GM12875 (cell line): Measurements from ENCODE around the gene USP3.

Experiments
- H3K4me3 ChIP-seq: one replicate; pipeline ENCODE4 v1.5.1; 2011; ENCODE audit warnings: low read depth, low read length, control low read depth
- TF ChIP-seq, protein P1 (sequence below): IDR thresholded peaks from 2 replicates; pipeline ENCODE4 v1.5.1; 2011; ENCODE audit warnings: low read depth, mild to moderate bottlenecking, control low read depth, inconsistent platforms, low read length, moderate library complexity, borderline replicate concordance; ENCODE audit not compliant: insufficient read depth

The USP3 gene

DNA sequence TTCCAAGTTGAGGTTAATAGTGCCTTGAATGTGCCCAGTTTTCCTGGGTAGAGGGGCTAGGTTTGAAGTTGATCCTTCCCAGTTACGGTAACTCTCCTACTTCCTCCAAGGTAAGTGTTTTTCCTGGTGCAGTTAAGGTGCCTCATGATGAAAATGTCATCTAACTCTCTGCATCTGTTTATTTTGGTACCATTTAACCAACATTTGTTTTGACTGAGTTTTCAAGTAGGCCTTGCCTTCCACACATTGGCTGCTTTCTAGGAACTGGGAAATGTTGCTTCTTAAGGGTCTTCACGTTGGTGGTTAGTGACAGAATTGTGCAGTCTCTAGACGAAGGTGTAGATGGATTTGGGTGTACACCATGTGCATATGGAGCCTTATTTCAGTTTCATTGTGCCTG is 31.3 kb downstream of the USP3 start:
- no peak overlapping the region for H3K4me3 ChIP-seq

DNA sequence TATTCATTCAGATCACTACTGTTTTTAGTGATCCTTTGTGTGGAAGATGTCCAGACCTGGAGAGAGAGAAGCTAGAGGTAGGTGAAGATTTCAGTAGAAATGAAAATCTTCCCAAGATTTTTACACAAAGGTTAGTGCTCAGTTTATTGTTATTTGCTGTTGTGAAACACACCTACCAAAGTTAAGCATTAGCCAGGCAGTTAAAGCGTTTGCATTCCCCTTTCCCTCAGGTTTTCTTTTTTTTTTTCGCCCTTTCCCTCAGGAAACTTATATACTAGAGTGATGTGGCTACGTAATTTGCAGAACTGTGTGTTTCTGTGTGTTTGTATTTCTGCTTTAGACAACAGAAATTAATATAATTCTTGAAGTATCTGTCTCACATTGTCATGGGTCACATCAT is 34.5 kb downstream of the USP3 start:
- H3K4me3 ChIP-seq: no peak overlapping the region
- TF ChIP-seq, protein P1, sequence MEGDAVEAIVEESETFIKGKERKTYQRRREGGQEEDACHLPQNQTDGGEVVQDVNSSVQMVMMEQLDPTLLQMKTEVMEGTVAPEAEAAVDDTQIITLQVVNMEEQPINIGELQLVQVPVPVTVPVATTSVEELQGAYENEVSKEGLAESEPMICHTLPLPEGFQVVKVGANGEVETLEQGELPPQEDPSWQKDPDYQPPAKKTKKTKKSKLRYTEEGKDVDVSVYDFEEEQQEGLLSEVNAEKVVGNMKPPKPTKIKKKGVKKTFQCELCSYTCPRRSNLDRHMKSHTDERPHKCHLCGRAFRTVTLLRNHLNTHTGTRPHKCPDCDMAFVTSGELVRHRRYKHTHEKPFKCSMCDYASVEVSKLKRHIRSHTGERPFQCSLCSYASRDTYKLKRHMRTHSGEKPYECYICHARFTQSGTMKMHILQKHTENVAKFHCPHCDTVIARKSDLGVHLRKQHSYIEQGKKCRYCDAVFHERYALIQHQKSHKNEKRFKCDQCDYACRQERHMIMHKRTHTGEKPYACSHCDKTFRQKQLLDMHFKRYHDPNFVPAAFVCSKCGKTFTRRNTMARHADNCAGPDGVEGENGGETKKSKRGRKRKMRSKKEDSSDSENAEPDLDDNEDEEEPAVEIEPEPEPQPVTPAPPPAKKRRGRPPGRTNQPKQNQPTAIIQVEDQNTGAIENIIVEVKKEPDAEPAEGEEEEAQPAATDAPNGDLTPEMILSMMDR: no peak

More for the DNA sequence above, 31.3 kb downstream of the USP3 start:
- TF ChIP-seq, protein P1: no peak

DNA sequence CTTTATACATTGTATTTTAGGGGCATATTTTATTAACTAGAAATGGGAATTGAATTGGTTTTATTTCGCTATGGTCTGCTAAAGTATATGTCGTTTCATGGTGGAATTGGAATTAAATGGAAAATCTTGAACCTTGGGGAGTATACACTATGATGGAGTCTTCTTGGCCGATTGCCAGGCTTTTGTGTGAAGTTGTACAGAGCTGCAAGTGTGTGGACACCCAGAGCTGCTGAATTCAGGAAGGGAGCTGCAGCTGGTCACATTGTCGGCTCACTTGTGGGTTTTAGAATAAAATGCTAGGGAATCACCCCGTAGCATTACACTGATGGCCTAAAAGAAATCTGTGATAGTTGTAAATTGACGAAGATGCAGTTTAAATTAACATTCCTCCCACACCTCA is 35.1 kb downstream of the USP3 start:
- TF ChIP-seq, protein P1: no peak
- no peak overlapping the region for H3K4me3 ChIP-seq

DNA sequence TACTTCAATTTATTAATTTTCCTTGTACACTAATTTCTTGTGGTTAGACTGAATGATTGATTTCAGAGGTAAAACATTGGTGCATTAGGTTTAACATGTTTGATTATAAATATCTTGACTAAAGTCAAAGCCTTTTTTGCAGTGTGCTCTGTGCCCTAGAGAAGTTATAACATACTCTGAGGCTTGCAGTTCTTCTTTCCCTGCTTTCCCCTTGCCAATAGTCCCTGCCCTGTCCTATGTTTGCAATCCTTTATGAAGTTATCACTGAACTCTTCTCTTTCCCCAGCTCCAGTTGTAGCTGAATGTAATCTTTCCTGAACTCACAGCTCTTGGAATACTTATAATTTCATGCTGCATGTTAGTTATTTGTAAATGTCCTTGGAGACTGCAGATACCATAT is 35.6 kb downstream of the USP3 start:
- no peak overlapping the region for H3K4me3 ChIP-seq
- TF ChIP-seq, protein P1: no peak

DNA sequence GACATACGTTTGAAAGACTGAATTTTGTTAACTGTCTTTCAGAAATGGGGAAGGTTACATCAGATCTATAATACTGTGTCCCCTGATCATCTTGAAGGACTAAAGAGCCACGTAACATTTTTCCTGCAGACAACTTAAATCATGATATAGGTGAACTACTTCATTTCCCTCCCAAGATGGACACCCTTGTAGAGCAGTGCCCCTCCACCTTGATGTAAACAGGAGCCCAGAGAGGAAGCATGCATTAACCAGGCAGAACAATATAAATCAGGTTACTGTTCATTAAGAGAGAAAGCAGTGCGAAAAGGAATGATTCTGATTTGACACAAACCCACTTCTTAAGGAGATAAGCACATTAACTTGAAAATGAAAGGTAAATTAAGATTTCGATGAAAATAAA is 36.1 kb downstream of the USP3 start:
- no peak overlapping the region for H3K4me3 ChIP-seq
- TF ChIP-seq, protein P1: no peak

DNA sequence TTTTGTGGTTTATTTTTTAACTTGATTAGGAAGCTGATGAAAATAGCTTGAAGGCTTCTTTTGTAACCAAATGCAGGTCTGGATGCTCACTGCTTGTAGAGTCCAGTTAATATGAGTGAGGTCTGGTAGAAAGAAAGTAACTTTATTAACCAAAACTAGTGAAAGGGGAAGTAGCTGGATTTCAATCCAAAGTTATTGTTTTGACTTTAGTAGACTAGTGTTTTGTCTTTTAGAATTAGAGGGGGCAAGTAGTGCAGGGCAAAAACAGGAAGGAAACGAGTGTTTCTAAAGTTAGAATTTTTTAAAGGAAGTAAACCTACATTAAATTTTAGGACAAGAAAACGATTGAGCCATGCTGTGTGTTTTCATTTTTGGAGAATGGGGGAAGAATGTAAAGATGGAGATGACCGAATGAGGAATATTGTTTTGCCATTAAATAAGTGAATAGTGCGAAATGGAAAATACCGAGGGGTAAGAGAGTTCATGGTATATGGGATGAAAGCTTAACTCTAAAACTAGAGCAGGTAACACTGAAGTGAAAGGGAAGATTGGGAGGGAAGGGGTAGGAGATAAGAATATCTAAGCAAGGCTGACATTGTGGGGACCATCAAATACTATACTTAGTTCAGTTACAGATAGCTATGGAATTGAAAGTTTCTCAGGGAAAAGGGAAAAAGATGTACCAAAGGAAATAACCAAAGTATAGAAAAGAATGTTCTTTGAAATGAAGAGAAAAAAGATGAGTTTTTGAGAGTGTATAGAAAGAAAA is 40.0 kb downstream of the USP3 start:
- TF ChIP-seq, protein P1: no peak
- no peak overlapping the region for H3K4me3 ChIP-seq

DNA sequence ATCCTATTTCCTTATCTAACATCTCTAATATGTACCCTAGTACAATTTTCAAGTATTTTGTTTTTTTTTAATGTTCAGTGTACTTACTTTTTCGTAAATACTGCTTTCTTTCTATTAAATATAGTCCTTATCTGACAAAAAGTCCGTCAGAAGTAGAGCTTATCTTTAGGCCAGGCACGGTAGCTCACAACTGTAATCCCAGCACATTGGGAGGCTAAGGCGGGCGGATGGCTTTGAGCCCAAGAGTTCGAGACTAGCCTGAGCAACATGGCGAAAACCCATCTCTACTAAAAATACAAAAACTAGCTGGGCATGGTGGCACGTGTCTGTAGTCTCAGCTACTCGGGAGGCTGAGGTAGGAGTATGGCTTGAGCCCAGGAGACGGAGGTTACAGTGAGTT is 41.1 kb downstream of the USP3 start:
- H3K4me3 ChIP-seq: no peak overlapping the region
- TF ChIP-seq, protein P1: no peak
